HG02938 (cell line): Measurements from ENCODE around the gene CTSH.
A peak's percentile ranks its signal among the peaks of the same experiment; 100 is the strongest.
"Not testable (repeated sequence)": the region's sequence is repeated elsewhere in the genome, so short reads cannot be mapped to it uniquely, and the experiment has no call there.

Experiments used
- ATAC-seq: cut with Tn5 transposase; IDR thresholded peaks from one replicate; pipeline ENCODE4 v1.9.1; 2021; ENCODE audit warnings: mild to moderate bottlenecking, moderate library complexity; ENCODE audit not compliant: unreplicated experiment

The CTSH gene

GRCh38 chr15:78944202-78944625 lies 632 bp downstream of the CTSH start:
- ATAC-seq = peak; percentile 29

DNA sequence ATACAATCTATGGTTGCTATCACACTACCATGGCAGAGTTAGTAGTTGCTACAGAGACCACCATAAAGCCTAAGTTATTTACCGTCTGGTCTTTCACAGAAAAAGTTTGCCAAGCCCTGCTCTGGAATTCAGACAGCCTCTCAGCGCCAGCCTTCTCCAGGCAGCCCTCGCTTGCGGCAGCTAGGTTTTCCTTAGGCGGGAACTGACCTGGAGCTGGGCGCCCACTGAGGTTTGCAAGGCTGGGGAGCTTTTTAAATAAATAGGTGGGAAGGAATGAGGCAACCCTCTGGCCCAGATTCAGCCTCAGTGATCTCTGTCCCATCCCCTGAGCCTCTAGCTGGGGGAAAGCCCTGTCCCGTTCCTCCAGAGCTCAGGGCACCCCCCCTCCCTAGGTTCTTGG lies 1.2 kb downstream of the CTSH start:
- no peak for ATAC-seq

DNA sequence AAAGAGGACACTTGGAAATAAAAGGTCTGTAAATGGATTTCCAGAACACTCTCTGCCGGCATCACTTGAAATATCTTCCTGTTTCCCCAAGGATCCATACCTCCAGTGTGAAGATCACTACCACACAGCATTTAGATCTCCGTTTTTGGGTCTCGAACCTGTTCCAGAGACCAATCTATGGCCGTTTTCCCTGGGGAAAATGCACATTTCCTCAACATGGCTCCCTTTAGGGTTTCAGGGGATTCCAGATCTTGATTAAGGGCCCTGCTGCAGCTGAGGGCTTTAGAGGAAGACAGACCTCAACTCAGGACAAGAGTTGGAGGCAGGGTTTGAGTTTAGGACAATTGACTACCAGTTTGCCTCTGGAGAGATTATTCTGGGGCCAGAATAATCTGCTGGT lies 2.1 kb downstream of the CTSH start:
- ATAC-seq = no peak

GRCh38 chr15:78938658-78939488 lies 6.0 kb downstream of the CTSH start:
- ATAC-seq = peak; percentile 46

DNA sequence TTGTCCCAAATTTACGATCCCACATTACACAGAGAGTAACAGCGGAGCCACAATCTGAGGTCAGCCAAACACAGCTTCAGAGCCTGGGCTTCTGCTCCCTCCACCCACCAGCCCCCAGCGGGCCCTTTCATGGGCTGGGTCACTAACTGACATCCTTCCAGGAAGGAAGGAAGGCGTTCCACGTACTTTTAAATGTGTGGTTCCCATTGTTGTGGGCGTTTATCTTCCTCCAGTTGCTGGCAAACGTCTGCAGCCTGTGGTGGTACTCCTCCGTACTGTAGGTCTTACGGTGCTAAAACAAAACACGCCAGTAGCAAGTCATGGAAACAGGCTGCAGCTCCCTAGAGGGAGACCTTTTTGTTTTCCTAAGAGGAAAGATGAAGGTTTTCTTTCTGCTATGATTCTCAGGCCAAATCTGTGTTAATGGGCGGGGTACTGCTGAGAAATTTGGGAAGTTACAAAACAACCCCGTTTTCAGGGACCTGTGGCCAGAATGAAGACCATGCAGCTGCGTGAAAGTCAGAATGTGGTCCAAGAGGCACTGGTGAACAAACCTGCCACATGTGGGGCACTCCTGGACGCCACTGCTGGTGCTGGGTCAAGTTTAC lies 7.6 kb downstream of the CTSH start:
- ATAC-seq = no peak

GRCh38 chr15:78934655-78935023 lies 10.2 kb downstream of the CTSH start:
- no peak for ATAC-seq

GRCh38 chr15:78933823-78934654 lies 10.8 kb downstream of the CTSH start:
- ATAC-seq = no peak

DNA sequence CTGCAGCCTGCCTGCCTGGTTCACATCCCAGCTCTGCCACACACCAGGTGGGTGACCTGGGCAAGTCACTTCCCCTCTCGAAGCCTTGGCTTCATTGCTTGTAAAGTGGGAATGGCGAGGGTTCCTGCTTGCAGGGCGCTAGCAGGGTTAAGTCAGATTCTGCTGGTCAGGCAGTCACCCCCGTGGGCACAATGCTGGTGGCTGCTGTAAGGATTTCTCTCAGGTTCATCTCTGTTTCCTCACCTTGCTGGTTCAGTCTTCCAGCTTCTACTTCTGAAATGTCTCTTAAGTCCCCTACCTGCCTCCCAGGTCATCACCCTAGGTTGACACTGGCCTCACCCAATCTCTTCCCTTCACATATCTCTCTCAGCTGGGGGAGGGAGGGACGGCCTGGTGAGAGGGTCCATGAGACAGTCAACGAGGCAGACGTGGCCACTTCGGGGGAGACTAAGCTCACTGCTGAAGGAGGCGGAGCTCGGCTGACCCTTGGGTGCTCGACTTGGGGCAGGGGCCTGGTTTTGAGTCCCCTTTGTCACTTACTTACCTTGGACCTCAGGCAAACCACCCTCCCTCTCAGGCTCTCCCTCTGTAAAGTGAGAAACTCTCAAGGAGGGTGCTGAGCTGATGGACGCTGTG lies 11.5 kb downstream of the CTSH start:
- ATAC-seq = no peak

DNA sequence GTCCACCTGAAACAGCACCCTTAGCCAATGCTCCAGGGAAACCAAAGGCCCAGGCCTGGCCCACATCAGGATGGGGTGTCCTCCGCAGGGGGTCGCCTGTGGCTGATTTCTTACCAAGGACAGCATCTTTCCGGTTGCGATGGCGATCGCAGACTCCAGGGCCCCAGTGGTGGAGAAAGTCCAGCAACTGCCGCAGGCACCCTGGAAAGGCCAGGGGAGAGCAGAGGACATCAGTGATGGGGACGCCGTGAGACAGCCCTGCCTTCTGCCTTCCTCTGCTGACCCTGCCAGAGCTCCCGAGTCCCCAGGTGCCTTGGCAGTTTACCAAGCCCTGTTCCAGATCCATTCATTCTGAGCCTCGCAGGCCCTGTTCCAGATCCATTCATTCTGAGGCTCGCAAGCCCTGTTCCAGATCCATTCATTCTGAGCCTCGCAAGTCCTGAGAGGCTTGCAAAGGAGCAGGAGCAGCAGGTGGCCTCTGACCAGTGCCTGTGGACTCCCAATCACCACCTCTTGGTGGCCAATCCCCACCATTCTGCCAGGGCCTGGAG lies 12.5 kb downstream of the CTSH start:
- no peak for ATAC-seq

DNA sequence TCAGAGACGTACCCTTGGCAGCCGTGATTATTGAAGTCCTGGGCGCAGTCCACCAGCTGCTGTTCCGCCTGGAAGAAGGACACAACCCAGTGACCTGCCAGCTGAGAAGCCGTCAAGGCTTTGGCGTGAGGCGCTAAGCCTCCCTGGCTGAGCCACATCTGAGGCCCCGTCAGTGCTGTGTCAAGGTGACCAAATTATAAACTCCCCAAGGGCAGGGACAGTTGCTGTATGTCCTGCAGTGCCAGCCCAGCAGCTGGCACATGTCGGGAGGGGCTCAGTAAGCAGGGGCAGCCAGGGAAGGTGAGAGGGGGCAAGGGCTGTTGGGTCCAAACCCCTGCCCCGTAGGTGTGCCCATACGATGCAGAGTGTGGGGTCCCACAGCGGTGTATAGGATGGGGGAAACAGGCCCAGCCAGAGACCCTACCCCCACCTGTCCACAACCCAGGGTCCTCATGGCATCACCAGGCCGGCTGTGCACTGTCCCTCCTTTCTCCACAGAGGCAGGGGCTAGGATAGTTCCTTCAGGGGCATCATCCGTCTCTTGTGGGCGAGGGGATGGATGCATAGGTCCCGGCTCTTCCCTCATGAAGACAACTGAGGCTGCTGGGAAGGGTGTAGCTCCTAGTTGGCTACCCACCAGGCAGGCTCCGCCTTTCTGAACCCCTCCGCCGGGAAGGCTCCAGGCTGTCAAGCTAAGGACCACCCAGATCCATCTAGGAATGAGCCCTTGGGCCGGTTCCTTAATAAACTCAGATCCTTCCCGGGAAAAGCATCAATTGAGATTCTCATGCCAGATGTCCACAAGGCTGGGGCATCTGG lies 13.2 kb downstream of the CTSH start:
- no peak for ATAC-seq

DNA sequence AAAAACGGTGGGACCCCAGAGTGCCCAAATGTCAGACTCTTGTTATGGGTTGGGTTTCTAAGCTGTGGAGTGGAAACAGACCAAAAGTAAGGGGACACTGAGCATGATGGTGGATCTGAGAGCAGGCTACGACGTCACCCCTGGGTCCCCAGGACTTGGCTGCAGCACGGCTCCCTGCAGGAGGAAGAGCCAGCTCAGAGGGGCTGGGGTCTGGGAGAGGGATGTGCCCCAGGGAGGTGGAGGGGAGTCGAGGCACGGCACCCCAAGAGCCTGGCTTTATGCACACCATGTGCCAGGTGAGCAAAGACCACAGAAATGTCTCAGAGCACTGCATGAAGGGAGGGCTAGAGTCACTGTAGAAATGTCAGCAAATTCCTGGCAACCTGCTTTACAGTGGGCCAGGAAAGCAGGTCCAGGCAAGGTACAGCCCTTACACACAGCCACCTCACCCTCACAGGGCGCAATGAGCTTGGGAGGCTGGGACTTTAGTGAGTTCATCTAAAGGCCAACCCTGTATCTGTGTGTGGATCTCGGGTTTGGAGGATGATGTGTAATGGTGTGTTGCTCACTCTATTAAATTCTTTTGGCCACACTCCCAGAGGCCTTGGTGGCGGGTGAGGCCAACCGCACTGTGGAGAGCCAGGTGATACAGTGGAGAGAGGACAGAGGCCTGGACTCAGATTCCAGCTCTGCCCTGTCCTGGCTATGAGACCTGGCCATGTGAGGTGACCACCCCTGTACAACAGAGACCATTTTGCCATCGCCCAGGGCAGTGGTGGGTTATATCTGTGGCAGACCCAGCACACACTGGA lies 14.1 kb downstream of the CTSH start:
- no peak for ATAC-seq

DNA sequence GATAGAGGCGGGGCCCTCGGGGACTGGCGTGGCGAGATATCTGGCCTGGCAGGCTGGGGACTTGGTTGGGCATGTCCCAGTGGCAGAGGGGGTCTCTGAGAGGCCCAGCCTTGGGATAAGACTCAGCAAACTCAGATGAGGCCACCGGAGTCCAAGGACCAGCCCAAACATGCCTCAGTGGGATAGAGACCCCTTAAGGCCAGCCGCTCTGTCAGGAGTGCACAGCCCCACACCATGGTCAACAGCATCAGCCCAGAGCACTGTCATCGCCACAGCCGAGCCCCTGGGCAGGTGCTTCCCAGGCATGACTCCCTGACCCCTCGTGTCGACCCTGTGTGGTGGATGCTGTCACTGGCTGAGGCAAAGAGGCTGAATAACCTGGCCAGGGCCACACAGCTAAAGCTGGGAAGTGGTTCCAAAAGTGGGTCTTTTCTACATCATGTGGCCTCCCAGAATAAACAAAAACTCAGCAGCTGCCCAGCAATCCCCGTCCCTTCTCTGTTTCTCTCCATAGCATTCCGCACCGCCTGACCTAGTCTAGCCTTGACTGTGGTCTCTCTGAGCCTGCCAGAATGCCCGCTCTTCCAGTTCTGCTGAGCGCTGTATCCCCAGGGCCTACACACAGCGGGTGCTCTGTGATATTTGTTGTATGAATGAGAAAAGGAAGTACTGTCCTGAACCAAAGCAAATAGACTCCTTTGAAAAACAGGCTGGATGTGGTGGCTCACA lies 15.1 kb downstream of the CTSH start:
- no peak for ATAC-seq

GRCh38 chr15:78928616-78929093 lies 16.2 kb downstream of the CTSH start:
- no peak for ATAC-seq

- ATAC-seq = not testable (repeated sequence)
Measured at GRCh38 chr15:78928176-78928575, 16.7 kb downstream of the CTSH start.

DNA sequence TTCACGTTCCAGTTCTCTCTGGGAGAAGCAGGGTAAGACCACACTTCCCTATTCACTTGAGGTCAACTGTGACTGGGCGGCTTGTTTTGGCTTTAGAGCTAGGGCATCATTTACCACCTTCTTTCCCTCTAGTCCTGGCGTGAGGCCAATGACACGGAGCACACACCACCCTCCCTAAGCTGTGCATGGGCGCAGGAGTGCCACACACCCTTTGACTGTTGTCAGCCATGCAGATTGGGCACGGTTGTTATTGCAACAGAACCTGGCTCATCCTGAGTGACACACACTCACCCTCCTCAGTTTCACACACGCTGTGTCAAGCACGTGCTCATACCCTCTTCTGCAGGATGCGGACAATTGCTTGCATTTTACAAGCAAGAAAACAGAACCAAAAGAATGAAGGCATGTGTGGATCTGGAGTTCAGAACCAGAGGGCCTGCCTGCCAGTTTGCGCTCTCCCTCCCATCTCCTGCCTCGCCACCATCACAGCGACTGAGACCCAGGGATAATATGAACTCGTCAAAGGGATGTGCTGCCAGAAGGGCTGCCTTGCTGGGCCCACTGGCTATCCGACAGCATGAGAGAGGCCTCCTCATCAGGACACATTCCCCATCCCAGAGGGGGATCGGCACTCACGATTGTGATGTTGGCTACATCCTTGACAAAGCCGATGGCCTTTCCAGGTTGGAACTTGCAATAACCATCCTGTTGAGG lies 17.6 kb downstream of the CTSH start:
- ATAC-seq = no peak

DNA sequence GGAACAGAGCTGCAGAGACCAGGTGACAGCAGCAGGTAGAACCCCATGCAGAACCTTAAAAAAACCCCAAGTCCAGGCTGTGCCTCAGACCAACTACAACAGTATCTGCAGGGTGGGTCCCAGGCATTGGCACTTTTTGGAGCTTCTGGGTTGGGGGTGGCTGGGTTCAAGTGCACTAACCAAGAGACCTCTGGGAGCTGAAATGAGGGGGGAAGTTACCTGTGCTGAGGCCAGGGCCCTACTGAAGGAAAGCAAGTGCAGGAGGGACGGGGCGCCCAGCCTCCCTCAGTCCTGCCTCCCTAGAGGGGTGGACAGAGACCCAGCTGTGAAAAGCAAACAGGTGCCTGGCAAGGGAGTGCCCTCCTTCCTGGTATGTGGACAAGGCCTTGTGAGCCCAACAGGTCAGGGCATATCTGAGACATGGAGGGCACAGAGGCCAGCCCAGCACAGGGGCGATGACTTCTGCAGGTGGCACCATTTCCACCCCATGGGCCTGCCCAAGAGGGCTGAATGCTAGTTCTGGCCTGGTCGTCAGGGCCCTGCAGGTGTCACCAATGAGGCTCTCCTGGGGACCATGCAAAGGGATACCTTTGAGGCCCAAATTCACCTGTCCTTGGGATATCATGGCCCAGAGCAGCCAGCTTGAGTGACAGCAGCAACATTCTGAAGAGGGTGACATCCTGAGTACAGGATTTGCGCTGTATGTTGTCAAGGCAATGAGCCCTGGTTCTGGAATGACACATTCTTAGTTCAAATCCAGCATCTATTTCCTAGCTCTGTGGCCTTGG lies 18.7 kb downstream of the CTSH start:
- no peak for ATAC-seq

DNA sequence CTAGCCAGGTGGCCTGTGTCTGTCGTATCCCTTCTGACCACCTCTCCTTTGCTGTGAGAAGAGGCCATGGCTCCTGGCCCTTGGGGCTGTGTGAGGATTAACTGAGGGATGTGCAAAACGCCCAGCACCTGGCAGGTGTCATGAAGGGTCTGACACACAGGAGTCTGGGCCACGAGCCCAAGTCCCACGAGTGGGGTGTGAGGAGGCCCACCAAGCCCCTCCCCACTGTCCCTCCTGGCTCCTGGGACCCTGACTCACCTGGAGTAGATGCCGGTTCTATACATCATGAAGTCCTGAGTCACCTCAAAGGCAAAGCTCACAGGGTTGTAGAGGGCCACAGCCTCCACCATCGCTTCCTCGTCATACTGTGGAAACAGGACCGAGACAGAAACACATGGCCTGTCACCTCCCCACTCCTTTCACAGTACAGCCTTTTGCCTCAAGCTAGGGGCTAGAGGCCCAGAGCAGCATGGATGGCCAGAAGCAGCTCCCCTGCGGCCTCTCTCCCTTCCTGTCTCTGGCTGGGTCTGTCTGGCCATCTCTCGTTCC lies 19.7 kb downstream of the CTSH start:
- ATAC-seq = no peak
